ENCODE data around the gene RPS2.

DNA sequence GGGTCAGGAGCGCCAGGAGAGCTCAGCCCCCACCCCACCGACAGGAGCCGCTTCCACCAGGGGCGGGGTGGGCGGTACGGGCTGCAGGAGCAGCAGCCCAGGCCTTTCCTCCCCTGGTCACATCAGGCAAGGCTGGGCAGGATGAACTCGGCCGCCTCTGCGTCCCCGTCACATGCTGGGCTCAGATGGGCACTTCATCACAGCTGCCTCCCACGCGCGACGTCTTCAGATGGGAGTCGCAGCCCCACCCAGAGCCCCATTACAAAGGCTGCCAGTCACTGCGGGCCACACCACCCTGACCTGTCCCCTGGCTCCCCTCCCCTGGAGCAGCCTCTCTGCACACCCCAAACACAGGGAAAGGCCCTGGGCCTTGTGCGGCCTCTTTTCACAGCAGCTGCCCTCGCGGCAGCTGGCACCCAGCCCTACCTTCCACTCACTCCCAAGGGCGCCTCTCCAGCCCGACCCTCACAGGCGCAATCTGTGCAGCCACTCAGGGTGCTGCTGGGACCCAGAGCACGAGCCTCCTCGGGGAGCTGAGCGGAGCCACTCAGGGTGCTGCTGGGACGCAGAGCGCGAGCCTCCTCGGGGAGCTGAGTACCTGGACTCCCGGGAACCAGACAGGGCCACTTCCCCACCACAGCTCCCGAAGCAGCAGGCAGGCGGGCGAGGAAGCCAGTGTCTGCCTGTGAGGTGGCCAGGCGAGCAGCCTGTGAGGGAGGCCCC is 40.3 kb upstream of the RPS2 start:
- TF ChIP-seq, protein P1, sequence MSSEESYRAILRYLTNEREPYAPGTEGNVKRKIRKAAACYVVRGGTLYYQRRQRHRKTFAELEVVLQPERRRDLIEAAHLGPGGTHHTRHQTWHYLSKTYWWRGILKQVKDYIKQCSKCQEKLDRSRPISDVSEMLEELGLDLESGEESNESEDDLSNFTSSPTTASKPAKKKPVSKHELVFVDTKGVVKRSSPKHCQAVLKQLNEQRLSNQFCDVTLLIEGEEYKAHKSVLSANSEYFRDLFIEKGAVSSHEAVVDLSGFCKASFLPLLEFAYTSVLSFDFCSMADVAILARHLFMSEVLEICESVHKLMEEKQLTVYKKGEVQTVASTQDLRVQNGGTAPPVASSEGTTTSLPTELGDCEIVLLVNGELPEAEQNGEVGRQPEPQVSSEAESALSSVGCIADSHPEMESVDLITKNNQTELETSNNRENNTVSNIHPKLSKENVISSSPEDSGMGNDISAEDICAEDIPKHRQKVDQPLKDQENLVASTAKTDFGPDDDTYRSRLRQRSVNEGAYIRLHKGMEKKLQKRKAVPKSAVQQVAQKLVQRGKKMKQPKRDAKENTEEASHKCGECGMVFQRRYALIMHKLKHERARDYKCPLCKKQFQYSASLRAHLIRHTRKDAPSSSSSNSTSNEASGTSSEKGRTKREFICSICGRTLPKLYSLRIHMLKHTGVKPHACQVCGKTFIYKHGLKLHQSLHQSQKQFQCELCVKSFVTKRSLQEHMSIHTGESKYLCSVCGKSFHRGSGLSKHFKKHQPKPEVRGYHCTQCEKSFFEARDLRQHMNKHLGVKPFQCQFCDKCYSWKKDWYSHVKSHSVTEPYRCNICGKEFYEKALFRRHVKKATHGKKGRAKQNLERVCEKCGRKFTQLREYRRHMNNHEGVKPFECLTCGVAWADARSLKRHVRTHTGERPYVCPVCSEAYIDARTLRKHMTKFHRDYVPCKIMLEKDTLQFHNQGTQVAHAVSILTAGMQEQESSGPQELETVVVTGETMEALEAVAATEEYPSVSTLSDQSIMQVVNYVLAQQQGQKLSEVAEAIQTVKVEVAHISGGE (tag by site-specific recombination; conservative IDR thresholded peaks at IDR 0.05; ENCODE audit: low read depth) = no peak
- TF ChIP-seq, protein P2, sequence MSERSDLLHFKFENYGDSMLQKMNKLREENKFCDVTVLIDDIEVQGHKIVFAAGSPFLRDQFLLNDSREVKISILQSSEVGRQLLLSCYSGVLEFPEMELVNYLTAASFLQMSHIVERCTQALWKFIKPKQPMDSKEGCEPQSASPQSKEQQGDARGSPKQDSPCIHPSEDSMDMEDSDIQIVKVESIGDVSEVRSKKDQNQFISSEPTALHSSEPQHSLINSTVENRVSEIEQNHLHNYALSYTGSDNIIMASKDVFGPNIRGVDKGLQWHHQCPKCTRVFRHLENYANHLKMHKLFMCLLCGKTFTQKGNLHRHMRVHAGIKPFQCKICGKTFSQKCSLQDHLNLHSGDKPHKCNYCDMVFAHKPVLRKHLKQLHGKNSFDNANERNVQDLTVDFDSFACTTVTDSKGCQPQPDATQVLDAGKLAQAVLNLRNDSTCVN (tag by site-specific recombination; optimal IDR thresholded peaks at IDR 0.05) = no peak
